HG03457 (cell line): ENCODE results near the gene PRPF40A.
"Not testable (repeated sequence)": the region's sequence is repeated elsewhere in the genome, so short reads cannot be mapped to it uniquely, and the experiment has no call there.

ENCODE experiments used
- ATAC-seq: cut with Tn5 transposase; IDR thresholded peaks from one replicate; pipeline ENCODE4 v1.9.1; 2021; ENCODE audit warnings: moderate number of reproducible peaks; ENCODE audit not compliant: unreplicated experiment

Gene PRPF40A

GRCh38 chr2:152717228-152718075 lies at the start of gene PRPF40A:
PRPF40A (minus strand) TSS chr2:152717461; CDS start chr2:152717439, 22 bp downstream.
- peak; percentile 65 for ATAC-seq

GRCh38 chr2:152766928-152767327 lies 49.7 kb upstream of the PRPF40A start:
- no peak for ATAC-seq

GRCh38 chr2:152763651-152764050 lies 46.4 kb upstream of the PRPF40A start:
- ATAC-seq: no peak

GRCh38 chr2:152763208-152763607 lies 45.9 kb upstream of the PRPF40A start:
- not testable (repeated sequence) for ATAC-seq

- ATAC-seq: no peak
These were observed 44.9 kb upstream of the PRPF40A start for GRCh38 chr2:152762202-152762601.

- no peak for ATAC-seq
These were observed 44.0 kb upstream of the PRPF40A start for GRCh38 chr2:152761214-152761613.

- no peak for ATAC-seq
These were observed 42.2 kb upstream of the PRPF40A start for GRCh38 chr2:152759290-152760072.

- no peak for ATAC-seq
These were observed 37.8 kb upstream of the PRPF40A start for GRCh38 chr2:152755029-152755428.

GRCh38 chr2:152747751-152748150 lies 30.5 kb upstream of the PRPF40A start:
- not testable (repeated sequence) for ATAC-seq

GRCh38 chr2:152743002-152743401 lies 25.7 kb upstream of the PRPF40A start:
- peak; percentile 47 for ATAC-seq

- ATAC-seq: peak; percentile 76
These were observed 23.6 kb upstream of the PRPF40A start for GRCh38 chr2:152740743-152741328.

GRCh38 chr2:152739705-152740104 lies 22.4 kb upstream of the PRPF40A start:
- ATAC-seq: not testable (repeated sequence)

- ATAC-seq: no peak
These were observed 21.2 kb upstream of the PRPF40A start for GRCh38 chr2:152738438-152738837.

- not testable (repeated sequence) for ATAC-seq
These were observed 20.2 kb upstream of the PRPF40A start for GRCh38 chr2:152737509-152737908.

GRCh38 chr2:152730591-152731333 lies 13.5 kb upstream of the PRPF40A start:
- ATAC-seq: peak; percentile 64

- ATAC-seq: no peak
These were observed 12.6 kb upstream of the PRPF40A start for GRCh38 chr2:152729844-152730243.

GRCh38 chr2:152723918-152724317 lies 6.7 kb upstream of the PRPF40A start:
- ATAC-seq: no peak

- not testable (repeated sequence) for ATAC-seq
These were observed 5.4 kb upstream of the PRPF40A start for GRCh38 chr2:152722639-152723038.

GRCh38 chr2:152720794-152721193 lies 3.5 kb upstream of the PRPF40A start:
- ATAC-seq: no peak

- peak; percentile 22 for ATAC-seq
These were observed 1.8 kb upstream of the PRPF40A start for GRCh38 chr2:152718909-152719645.
